ENCODE data around the gene ITIH1. TPM values are rescaled to one million over a fixed set of nuclear protein-coding genes. Genes with fewer than 3 reads are reported as not detected.

The ITIH1 gene
- total RNA-seq, 1 experiment from 2014 or later = 0.31 TPM

DNA sequence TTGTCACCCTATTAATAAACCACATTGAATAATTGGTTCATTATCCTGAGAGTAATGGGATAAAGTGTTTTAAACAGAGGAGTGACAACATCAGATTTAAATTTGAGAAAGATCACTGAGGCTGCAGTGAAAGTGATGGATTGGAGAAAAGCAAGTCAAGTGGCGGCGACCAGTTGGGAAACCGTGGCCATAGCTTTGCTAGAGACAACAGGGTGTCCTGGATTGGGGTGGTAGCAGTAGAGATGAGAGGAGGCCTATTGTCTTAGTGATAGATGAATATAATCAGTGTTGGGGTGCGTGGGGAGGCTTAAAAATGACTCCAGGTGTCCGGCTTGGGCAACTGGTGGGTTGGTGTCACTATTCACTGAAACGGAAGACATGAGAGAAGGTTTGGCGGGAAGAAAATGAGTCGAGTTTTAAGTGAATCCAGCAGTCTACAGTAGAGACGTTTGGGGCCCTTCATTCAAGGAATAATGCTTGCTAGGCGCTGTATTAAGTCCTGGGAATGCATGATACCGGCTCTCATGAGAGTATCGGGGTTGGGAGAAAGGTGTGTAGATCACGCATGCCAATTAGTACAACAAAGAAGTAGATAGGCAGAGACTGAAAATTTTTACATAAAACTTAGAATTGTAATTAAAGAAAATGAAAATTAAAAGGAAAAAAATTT lies 7.5 kb upstream of the ITIH1 start:
- ATAC-seq (no peak), DNase-seq (ENCODE audit: low read depth, low spot score) (no peak)
- H3K4me3 ChIP-seq (ENCODE audit: low read depth in 2 of 2, low read length in 2 of 2) = peak overlapping the region; percentile 62 to 84
- H3K27me3 ChIP-seq (ENCODE audit: control insufficient read depth, insufficient read depth, low read length) = no peaks in the 10 kb centered on the region
- TSS peak; percentile 70 for BruUV-seq (replicated peaks)
- intact Hi-C loops (cut with micrococcal nuclease; ENCODE audit: unreplicated experiment) = no loop called here
- peaks cover 7% of the 10 kb centered on the region; the same call in 1 of the 2 replicates for H3K36me3 ChIP-seq (ENCODE audit: control insufficient read depth, insufficient read depth, low read length)
- TF ChIP-seq SIN3A (IDR thresholded peaks at IDR 0.05; ENCODE audit: borderline replicate concordance, insufficient read depth, low read depth, low read length) (no peak), TCF7L2 (IDR thresholded peaks at IDR 0.05; ENCODE audit: low read depth, low read length) (no peak), POLR2AphosphoS5 (IDR thresholded peaks at IDR 0.05; ENCODE audit: low read depth, low read length) (no peak), REST (IDR thresholded peaks at IDR 0.05; ENCODE audit: insufficient read depth in 1 of 2, low read depth in 2 of 2, low read length in 1 of 2) (no peak)
- in situ Hi-C loops (cut with HindIII; ENCODE audit: low pct_unique_long_range_greater_than_20kb, low sequenced_read_pairs) = no loop called here
- ChIA-PET POLR2A (interaction anchor here (0.6 kb wide), 1 partner anchor 18 kb away, joined by 3 read pairs; no protein-coding TSS in a partner anchor), CTCF (no interaction called here)
- no peaks in the 10 kb centered on the region for H3K9me3 ChIP-seq (ENCODE audit: control insufficient read depth, insufficient read depth, low read depth, low read length)
- peak overlapping the region; percentile 69 for H3K27ac ChIP-seq (ENCODE audit: low read length)
- peaks cover 12% of the 10 kb centered on the region for H3K4me1 ChIP-seq (ENCODE audit: control insufficient read depth, insufficient read depth, low read length)

GRCh38 chr3:52770496-52771333 lies 6.7 kb upstream of the ITIH1 start, which contains the start of gene NEK4:
NEK4 (minus strand) TSS chr3:52770940; CDS start chr3:52770746, 194 bp downstream.
- Histone ChIP-seq H3K27me3 (ENCODE audit: control insufficient read depth, insufficient read depth, low read length) (no peaks in the 10 kb centered on the region), H3K27ac (ENCODE audit: low read length) (peak within 1 kb of the TSS; percentile 94), H3K36me3 (ENCODE audit: control insufficient read depth, insufficient read depth, low read length) (peaks cover 7% of the 10 kb centered on the region; the same call in 1 of the 2 replicates), H3K9me3 (ENCODE audit: control insufficient read depth, insufficient read depth, low read depth, low read length) (no peaks in the 10 kb centered on the region), H3K4me1 (ENCODE audit: control insufficient read depth, insufficient read depth, low read length) (peaks cover 12% of the 10 kb centered on the region), H3K4me3 (ENCODE audit: low read depth in 2 of 2, low read length in 2 of 2) (peak within 1 kb of the TSS; percentile 62 to 84)
- no TSS peak for BruUV-seq (replicated peaks)
- ChIA-PET CTCF (no interaction called here), POLR2A (interaction anchor here (0.6 to 0.7 kb wide), 2 partner anchors 17 to 65 kb away, joined by 3 to 9 read pairs; partner anchors contain the start of gene SPCS1)
- peak; percentile 100 for ATAC-seq
- TF ChIP-seq POLR2AphosphoS5 (IDR thresholded peaks at IDR 0.05; ENCODE audit: low read depth, low read length) (peak; percentile 84), SIN3A (IDR thresholded peaks at IDR 0.05; ENCODE audit: borderline replicate concordance, insufficient read depth, low read depth, low read length) (peak; percentile 57; the same call in 1 of the 2 replicates), TCF7L2 (IDR thresholded peaks at IDR 0.05; ENCODE audit: low read depth, low read length) (no peak)
- intact Hi-C loops (cut with micrococcal nuclease; ENCODE audit: unreplicated experiment) = no loop called here
- in situ Hi-C loops (cut with HindIII; ENCODE audit: low pct_unique_long_range_greater_than_20kb, low sequenced_read_pairs) = no loop called here
- DNase-seq (ENCODE audit: low read depth, low spot score) = peak; percentile 36

DNA sequence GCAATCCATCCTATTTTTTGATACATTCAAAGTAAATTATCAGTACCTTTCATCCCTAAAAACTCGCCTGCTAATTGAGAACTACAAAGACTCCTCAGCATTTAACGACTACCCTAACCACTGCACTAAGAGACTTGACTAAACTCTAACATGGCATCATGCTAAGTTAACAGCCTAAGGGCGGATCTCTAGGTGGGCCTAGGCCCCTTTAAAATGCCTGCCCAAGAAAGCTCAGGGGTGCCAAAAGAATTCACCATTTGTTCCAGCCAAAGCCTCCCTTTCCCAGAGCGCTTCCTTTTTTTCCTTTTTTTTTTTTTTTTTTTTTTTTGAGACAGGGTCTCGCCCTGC lies 6.1 kb upstream of the ITIH1 start:
- POLR2A ChIA-PET = interaction anchor here (0.7 kb wide), 1 partner anchor 65 kb away, joined by 9 read pairs; the partner anchor contains the start of gene SPCS1
- Histone ChIP-seq H3K4me1 (ENCODE audit: control insufficient read depth, insufficient read depth, low read length) (peaks cover 12% of the 10 kb centered on the region), H3K27ac (ENCODE audit: low read length) (peak overlapping the region; percentile 94), H3K27me3 (ENCODE audit: control insufficient read depth, insufficient read depth, low read length) (no peaks in the 10 kb centered on the region), H3K9me3 (ENCODE audit: control insufficient read depth, insufficient read depth, low read depth, low read length) (no peaks in the 10 kb centered on the region), H3K4me3 (ENCODE audit: low read depth in 2 of 2, low read length in 2 of 2) (peak overlapping the region; percentile 62 to 84), H3K36me3 (ENCODE audit: control insufficient read depth, insufficient read depth, low read length) (peaks cover under 1% of the 10 kb centered on the region; the same call in 1 of the 2 replicates)
- no TSS peak for BruUV-seq (replicated peaks)
- CTCF ChIA-PET = no interaction called here
- no peak for DNase-seq (ENCODE audit: low read depth, low spot score)
- ATAC-seq = peak; percentile 18; the same call in 1 of the 2 replicates
- no peak for TF ChIP-seq CTCF (IDR thresholded peaks at IDR 0.05)
- no peak for TF ChIP-seq POLR2AphosphoS5 (IDR thresholded peaks at IDR 0.05; ENCODE audit: low read depth, low read length)
- TF ChIP-seq TCF7L2 (IDR thresholded peaks at IDR 0.05; ENCODE audit: low read depth, low read length) = no peak
- TF ChIP-seq REST (IDR thresholded peaks at IDR 0.05; ENCODE audit: insufficient read depth in 1 of 2, low read depth in 2 of 2, low read length in 1 of 2) = no peak
- no peak for TF ChIP-seq SIN3A (IDR thresholded peaks at IDR 0.05; ENCODE audit: borderline replicate concordance, insufficient read depth, low read depth, low read length)
- intact Hi-C loops (cut with micrococcal nuclease; ENCODE audit: unreplicated experiment) (no loop called here), in situ Hi-C loops (cut with HindIII; ENCODE audit: low pct_unique_long_range_greater_than_20kb, low sequenced_read_pairs) (no loop called here)

Data from Panc1 (cell line).